DMS53 (cell line): ENCODE data around the gene TMCO4.

Experiments used
- DNase-seq: peaks from one replicate; lab custom pipeline; 2025; lab: John Stamatoyannopoulos, UW

The TMCO4 gene

GRCh38 chr1:19775831-19776230 lies 23.9 kb downstream of the TMCO4 start:
- DNase-seq, result no peak

DNA sequence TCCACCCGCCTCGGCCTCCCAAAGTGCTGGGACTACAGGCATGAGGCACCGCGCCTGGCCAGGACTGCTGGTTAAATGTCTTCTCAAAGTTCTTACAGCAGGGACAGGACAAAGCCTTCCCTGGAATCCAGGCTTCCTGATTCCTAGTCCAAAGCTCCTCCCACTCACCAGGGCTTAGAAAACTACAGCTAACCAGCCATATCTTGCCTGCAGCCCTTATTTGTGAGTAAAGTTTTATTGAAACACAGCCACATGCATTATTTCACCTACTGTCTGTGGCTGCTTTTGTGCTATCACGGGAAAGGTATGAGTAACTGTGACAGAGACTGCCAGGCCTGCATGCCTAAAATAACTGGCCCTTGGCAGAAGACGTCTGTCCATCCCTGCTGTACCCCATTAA lies 24.4 kb downstream of the TMCO4 start:
- no peak for DNase-seq

DNA sequence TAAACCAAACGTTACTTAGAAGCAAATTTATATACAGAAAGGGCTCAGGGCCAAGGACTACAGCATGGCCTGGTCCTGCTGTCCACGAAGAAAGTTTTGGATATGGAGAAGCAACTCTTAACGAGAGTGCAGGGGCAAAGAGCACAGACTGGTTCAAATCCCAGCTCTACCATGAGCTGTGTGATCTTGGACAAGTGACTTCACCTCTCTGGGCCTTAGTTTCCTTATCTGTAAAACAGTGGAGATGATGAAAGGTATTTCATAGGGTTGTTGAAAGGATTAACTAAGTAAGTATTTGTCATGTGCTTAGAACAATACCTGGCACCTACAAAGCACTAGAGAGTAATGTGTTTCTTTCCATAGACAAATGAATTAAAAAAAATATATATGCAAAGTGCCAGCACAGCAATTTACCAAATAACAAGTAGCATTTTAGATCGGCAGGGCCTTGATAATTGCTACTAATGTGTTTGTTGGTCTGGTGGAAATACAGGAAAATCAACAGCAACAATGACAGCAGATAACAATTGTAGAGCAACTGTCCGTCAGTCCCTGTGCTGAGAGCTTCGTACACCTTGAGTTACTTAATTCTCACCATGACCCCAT lies 25.4 kb downstream of the TMCO4 start:
- no peak for DNase-seq

DNA sequence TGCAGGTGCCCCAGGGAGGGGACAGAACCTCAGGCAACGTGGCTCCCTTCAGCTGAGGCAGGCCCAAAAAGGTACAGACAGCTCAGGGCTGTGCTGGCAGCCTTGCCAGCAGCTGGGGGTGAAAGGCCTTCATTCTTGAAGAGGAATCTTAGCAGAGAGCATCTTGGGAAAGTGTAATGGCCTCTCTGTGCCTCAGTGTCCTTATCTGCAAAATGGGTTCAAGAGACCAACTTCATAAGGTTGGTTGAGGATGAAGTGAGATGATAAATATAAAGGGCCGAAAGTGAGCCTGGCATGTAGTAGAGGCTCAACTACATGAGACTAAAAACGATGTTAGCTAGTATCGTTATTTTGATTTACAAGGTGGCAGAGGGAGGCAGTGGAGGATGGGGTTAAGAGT lies 26.2 kb downstream of the TMCO4 start:
- DNase-seq, result no peak

- DNase-seq, result no peak
These were observed 27.7 kb downstream of the TMCO4 start for GRCh38 chr1:19772053-19772452.

DNA sequence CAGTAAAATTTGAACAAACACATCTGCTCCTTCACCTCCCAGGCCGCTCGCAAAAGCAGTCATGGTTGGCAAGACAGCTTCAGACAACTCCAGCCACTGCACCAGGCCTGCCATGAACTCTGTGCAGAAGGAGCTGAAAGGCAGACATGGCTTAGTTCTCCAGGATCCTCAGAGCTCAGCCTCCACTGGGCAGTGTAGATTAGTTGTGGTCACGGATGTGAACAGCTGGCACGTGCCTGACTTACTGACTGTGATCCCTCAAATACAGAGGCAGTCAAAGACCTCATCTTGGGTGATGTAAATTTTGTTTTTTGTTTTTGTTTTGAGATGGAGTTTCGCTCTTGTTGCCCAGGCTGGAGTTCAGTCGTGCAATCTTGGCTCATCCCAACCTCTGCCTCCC lies 28.4 kb downstream of the TMCO4 start:
- DNase-seq, result no peak

GRCh38 chr1:19770436-19771190 lies 29.1 kb downstream of the TMCO4 start:
- DNase-seq, result peak; percentile 82

DNA sequence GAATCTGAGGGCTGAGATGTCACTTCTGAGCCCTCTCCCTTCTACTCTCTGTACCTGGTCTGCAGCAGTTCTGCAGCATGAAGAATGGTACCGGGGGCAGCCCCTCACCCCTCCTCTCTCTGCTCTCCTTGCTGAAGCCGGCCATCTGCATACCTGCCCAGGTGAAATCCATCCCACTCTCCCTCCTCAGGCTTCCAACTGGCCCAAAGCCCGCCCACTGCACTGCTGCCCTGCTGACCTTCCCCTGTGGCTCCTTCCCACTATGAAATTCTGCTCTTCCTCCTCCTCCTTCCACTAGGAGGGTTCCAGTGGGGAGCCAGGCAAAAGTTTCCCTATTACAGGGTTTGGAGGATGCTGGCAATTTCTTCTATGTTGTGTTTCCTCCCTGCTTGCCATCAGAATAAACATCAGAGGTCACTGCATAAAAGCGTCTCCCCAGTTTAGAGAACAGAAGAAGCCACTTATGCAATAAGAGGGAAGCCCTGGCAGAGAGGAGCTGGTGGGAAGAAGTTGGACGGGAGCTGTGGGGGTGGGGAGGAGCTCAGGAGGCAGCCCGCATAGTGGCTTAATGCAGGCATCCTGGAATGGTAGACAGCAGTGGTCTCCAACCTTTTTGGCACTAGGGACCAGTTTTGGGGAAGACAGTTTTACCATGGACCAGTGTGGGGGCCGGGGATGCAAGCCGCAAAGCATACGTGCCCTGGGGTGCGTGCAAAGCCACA lies 30.3 kb downstream of the TMCO4 start:
- DNase-seq, result no peak

- DNase-seq, result no peak
These were observed 31.1 kb downstream of the TMCO4 start for GRCh38 chr1:19768353-19769210.

GRCh38 chr1:19765623-19766022 lies 34.1 kb downstream of the TMCO4 start:
- peak; percentile 20 for DNase-seq

DNA sequence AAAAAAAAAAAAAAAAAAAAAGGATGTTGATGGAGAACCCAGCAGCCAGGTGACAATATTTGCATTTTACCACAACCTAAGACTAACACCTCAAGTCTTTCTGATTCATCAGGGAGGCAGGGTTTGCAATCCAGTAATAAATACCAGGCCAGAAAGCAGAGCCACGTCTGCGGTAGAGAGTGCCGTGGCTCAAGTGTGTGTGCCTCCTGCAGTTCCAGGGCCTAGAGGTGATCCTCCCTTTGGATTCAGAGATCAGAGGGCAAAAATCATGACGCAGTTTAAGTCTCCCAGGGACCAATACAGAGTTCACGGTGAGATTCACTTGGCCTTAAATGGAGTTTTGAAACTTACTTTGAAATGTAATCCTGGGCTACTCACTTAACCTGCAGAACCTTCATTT lies 34.9 kb downstream of the TMCO4 start:
- DNase-seq, result no peak

DNA sequence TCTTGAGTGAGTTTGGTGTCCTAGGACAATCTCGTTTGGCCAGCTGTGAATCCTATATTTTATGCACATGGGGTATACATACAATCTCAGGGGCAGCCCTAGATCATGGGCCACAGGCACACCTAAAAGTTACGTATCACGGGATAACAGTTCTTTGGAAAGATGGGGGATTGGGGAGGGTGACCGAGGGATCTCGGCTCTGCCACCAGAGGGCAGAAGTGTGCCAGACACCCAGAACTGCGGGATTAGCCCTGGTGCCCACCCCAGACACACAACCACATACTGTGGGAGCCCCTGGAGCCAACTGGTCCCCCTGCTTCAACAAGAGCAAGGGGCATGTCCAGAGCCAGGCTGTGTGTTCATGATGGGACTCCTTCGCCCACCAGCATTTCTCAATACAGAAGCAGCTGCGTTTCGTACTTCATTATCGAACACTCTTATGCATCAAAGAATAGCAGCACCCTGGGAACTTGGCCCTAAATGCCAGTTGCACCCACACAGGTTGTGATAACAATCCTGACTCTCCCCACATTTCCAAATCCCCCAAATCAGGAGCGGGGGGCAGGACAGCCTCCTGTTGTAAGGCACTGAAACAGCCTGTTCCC lies 37.4 kb downstream of the TMCO4 start:
- DNase-seq, result peak; percentile 54

- no peak for DNase-seq
These were observed 40.0 kb downstream of the TMCO4 start for GRCh38 chr1:19759740-19760089.

DNA sequence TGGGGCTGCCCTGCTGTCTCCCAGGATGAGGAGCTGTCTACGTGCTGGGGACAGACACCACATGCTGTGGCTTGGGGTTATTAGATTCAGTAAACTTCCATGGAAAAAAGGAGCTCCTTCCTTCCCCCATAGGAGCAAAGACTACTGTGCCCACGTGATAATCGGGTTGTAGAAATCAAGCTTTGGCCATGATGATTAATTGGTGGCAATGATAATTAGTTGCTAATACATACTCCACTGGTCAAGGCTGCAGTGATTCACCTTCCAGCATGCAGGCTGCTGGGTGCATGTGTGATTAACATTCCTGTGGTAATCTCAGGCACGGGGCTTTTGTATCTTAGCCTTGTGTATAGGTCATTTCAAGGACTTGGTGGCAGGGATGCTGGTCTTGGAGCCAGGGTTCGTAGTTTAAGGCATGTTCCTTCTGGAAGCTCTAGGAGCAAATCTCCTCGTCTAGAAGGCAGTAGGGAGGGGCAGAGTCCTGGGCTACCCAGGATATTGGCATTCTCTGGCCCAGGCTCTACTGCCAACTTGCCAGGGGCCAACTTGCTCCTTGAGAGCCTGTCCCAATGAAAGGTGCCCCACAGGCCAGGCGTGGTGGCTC lies 41.4 kb downstream of the TMCO4 start:
- no peak for DNase-seq

GRCh38 chr1:19757641-19758040 lies 42.1 kb downstream of the TMCO4 start:
- no peak for DNase-seq

- DNase-seq, result no peak
These were observed 43.2 kb downstream of the TMCO4 start for GRCh38 chr1:19756480-19756879.

DNA sequence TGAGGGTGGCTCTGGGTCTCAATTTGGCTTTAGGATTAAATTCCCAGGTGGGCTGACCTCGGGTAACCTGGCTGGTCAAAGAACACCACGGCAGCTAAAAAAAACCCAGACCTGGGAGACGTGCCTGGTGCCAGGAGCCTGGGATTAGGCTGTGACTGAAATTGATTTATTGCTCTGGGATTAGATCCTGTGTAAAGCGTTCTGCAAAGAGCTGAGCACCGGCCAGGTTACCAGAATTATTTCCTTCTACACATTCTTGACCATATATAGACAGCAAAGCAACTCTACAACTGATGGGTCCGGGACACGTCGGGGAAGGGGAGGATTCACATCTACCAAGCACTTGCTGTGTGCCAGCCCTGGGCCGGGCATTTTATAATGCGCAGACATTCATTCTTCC lies 45.2 kb downstream of the TMCO4 start:
- DNase-seq, result no peak

DNA sequence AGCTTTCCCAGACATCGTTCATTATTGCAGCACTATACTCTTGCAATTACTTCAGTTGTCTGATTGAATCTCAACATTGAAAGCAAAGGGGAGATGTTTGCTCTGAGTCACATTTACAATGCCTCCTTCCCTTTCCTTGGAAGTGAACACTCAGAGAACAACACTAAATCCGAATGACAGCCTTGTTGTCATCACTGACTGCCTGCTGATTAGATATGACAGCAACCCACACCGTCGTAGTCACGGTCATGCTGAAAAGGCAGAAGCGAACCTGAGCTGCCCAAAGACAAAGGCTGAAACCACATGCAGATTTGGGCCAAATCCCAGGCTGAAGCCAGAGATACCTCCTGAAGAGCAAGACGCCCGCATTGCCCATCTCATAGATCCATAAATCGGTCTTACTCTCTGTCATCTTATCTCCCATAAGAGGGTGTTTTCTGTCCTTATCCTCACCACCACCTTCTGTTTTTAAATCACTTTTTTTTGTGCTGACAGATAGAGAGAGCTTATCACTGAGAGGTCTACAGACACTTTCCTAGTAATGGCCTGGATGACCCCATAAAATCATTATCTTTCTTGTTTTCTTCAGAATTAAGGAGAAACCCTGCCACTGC lies 47.5 kb downstream of the TMCO4 start:
- DNase-seq, result no peak

DNA sequence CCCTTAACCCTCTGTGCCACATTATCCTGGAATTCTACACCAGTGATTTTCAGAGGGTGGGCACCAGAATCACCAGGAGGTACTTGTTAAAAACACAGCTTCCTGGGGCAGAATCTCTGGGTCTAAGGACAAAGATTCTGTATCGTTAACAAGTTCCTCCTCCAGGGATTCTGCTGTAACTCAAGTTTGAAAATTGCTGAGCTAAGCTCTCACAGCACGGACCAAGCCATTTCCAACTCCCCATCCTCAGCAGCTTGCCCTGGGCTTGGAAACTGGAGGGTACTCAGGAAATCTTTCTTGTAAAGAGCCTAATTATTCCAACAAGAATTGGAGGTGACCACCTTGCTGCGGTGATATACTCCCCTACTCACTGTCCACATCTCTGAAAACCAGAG lies 48.8 kb downstream of the TMCO4 start:
- DNase-seq, result no peak

DNA sequence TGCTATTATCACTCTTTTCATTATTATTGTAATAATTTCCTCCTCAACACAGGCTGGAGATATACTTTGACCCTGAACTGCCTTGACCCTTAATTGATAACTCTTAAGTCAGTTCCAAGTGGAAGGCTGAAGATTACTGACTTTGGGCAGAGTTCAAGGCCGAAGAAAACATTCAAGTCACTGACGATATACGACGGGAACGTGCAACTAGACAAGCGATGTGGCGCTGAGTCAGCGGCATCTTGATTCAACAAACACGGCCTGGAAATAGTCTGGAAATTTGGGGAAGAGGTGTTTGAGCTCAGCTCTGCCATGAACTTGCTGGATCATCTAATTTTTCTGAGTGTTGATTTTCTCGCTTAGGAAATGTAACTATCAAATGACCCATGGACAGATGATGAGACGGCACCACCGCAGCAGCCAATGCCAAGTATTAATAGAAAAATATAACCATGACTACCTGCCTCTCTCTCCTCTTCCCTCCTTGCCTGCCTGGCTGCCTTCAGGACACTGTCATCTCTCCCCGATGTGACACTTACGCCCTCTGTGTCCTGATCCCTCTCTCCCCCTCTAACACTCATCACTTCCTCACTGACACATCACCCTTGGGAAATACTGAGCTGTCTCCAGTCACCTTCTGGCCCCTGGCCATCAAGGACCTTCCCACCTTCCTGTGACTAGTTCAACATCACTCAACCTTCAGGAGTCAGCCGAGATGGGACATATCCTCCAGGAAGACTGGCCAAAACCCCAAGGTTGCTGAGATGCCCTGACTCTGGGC lies 49.4 kb downstream of the TMCO4 start:
- DNase-seq, result no peak
